ENCODE data around the gene RAPGEF4. TPM values are rescaled to one million over a fixed set of nuclear protein-coding genes. Genes with fewer than 3 reads are reported as not detected.
A peak's percentile ranks its signal among the peaks of the same experiment; 100 is the strongest.
"Not testable (repeated sequence)": the region's sequence is repeated elsewhere in the genome, so short reads cannot be mapped to it uniquely, and the experiment has no call there.

Gene RAPGEF4
- total and polyA plus RNA-seq, 7 donors: 0.23 to 7.6 (median 4.2) TPM

DNA sequence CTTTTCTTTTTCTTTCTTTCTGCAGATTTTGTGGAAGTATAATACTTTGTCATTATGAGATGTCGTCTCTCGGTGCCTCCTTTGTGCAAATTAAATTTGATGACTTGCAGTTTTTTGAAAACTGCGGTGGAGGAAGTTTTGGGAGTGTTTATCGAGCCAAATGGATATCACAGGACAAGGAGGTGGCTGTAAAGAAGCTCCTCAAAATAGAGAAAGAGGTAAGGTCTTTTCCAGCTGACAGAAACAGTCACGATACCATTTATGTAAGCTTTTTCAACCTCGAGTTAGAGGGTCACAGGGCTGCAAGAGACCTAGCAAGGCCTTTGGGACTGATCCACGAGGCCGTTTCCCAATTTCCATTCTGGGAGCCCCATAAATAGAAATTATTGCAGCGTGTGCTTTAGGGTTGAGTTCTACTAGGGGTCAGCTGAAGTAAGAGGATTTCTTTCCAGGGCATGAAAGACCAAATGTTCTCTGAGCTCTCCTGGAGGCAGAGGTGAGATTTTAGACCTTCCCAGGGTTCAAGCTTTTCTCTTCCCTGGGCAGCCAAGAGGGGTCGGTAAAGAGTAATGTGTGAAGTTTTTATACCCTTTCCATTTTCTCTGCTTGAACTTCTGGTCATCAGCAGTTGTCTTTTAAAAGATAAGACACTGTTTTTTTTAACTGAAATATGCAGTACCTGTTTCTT is 355.5 kb downstream of the RAPGEF4 start:
- peaks cover 0 to 11% (median 0%) of the 10 kb centered on the region in 4 donors for H3K36me3 ChIP-seq
- intact Hi-C loops (cut with DNase I): no loop called here
- TF ChIP-seq EP300 (IDR thresholded peaks at IDR 0.05): peak in 2 of 4 donors; percentile 5 to 29
- TF ChIP-seq, protein P1, sequence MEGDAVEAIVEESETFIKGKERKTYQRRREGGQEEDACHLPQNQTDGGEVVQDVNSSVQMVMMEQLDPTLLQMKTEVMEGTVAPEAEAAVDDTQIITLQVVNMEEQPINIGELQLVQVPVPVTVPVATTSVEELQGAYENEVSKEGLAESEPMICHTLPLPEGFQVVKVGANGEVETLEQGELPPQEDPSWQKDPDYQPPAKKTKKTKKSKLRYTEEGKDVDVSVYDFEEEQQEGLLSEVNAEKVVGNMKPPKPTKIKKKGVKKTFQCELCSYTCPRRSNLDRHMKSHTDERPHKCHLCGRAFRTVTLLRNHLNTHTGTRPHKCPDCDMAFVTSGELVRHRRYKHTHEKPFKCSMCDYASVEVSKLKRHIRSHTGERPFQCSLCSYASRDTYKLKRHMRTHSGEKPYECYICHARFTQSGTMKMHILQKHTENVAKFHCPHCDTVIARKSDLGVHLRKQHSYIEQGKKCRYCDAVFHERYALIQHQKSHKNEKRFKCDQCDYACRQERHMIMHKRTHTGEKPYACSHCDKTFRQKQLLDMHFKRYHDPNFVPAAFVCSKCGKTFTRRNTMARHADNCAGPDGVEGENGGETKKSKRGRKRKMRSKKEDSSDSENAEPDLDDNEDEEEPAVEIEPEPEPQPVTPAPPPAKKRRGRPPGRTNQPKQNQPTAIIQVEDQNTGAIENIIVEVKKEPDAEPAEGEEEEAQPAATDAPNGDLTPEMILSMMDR (IDR thresholded peaks at IDR 0.05): no peak
- peak in 3 of 4 donors; percentile 4 to 37 (median 30) for TF ChIP-seq POLR2AphosphoS5 (IDR thresholded peaks at IDR 0.05)
- TF ChIP-seq POLR2A (IDR thresholded peaks at IDR 0.05): no peak
- 86 to 90% methylated on average over 10 of the region's 10 CpGs for WGBS, 2 donors
- H3K9me3 ChIP-seq: no peaks in the 10 kb centered on the region
- no peaks in the 10 kb centered on the region for H3K27me3 ChIP-seq
- H3K4me1 ChIP-seq: peaks cover 0 to 90% (median 72%) of the 10 kb centered on the region in 4 donors
- peak overlapping the region; percentile 77 to 87 (median 83) for H3K27ac ChIP-seq
- DNase-seq: peak; percentile 84
- H3K4me3 ChIP-seq: peak overlapping the region in 2 of 4 donors; percentile 16 to 19

DNA sequence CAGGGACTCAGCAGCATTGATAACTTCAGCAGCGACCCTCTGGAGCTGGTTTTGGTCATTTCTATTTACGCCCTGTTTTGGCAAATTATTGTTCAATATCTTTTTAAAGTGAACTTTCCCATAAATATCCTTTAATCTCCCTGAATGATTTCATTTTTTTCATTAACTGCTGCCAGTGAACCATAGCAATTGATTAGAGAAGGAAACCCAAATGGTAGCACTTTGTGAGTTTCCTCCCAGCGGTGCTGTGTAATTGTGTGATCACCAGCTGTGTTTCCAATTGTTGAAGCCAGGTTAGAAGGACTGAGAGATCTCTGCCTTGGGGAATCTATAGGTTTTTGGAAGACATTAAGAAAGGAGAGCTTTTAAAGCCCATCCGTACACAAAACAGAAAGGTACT is 356.3 kb downstream of the RAPGEF4 start:
- 95 to 97% methylated on average over 4 of the region's 4 CpGs for WGBS, 2 donors
- H3K4me1 ChIP-seq: peaks cover 0 to 86% (median 68%) of the 10 kb centered on the region in 4 donors
- TF ChIP-seq EP300 (IDR thresholded peaks at IDR 0.05) (no peak), POLR2AphosphoS5 (IDR thresholded peaks at IDR 0.05) (no peak)
- intact Hi-C loops (cut with DNase I): no loop called here
- H3K27ac ChIP-seq: peak overlapping the region; percentile 77 to 87 (median 83)
- H3K4me3 ChIP-seq: no peak overlapping the region
- no peak for DNase-seq
- no peaks in the 10 kb centered on the region for H3K9me3 ChIP-seq
- no peaks in the 10 kb centered on the region for H3K27me3 ChIP-seq
- peaks cover 0 to 17% (median 0%) of the 10 kb centered on the region in 4 donors for H3K36me3 ChIP-seq

DNA sequence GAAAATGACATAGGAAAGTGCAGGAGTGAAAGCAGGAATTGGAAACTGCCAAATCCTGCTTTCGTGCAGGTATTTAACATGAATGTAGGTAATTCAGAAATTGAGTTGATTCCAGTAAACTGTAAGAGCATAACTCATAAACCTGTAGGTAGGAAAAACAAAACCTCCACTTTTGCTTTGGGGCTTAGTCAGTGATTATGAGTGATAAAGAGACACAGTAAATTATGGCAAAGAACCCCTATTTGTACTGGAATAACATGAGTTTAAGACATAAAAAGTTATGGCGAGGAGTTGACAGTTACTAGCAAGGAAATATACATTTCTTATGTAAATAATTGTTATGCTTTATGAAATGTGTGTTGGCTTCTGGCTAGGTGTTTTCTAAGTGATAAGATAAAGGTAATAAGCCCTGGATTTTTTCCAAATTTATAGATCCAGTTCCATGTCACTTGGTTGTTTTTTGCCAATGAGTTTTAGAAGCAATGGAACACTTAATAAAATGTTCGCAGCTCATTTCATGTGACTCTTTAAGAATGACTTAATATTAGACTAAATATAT is 357.3 kb downstream of the RAPGEF4 start:
- peaks cover 0 to 78% (median 62%) of the 10 kb centered on the region in 4 donors for H3K4me1 ChIP-seq
- peak overlapping the region; percentile 77 to 87 (median 83) for H3K27ac ChIP-seq
- no peak overlapping the region for H3K4me3 ChIP-seq
- no peak for TF ChIP-seq EP300 (IDR thresholded peaks at IDR 0.05)
- TF ChIP-seq, protein P1 (IDR thresholded peaks at IDR 0.05): no peak
- no peak for TF ChIP-seq POLR2A (IDR thresholded peaks at IDR 0.05)
- TF ChIP-seq POLR2AphosphoS5 (IDR thresholded peaks at IDR 0.05): no peak
- intact Hi-C loops (cut with DNase I): no loop called here
- no peak for DNase-seq
- H3K36me3 ChIP-seq: peaks cover 0 to 21% (median 0%) of the 10 kb centered on the region in 4 donors
- H3K9me3 ChIP-seq: no peaks in the 10 kb centered on the region
- H3K27me3 ChIP-seq: no peaks in the 10 kb centered on the region
- WGBS, 2 donors: 24 to 70% methylated on average over 3 of the region's 3 CpGs

DNA sequence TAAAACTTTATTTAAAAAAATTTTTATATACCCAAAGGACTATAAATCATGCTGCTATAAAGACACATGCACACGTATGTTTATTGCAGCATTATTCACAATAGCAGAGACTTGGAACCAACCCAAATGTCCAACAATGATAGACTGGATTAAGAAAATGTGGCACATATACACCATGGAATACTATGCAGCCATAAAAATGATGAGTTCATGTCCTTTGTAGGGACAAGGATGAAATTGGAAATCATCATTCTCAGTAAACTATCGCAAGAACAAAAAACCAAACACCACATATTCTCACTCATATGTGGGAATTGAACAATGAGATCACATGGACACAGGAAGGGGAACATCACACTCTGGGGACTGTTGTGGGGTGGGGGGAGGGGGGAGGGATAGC is 358.0 kb downstream of the RAPGEF4 start:
- H3K4me1 ChIP-seq: peaks cover 0 to 71% (median 58%) of the 10 kb centered on the region in 4 donors
- intact Hi-C loops (cut with DNase I); H3K27me3 ChIP-seq; H3K4me3 ChIP-seq; H3K9me3 ChIP-seq; DNase-seq: not testable (repeated sequence)
- H3K27ac ChIP-seq: peak overlapping the region in 3 of 4 donors; percentile 77 to 87 (median 84)
- 60 to 80% methylated on average over 2 of the region's 2 CpGs for WGBS, 2 donors
- H3K36me3 ChIP-seq: peaks cover 0 to 21% (median 0%) of the 10 kb centered on the region in 4 donors

DNA sequence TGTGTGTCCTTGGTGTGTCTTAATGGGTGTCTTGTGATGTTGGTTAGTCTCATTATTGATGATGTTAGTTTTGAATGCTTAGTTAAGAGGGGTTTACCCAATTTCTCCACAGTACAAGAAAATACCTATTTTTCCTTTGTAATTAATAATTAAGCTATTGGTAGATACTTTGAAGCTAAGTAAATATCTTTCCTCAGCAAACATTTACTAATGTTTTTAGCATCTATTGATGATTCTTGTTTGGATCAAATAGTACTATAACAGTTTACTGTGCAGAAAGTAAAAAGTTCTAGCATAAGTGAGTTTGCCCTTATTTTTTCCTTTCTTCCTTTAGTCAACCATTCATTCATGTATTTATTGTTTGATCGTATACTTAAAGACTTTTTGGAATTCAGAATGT is 359.1 kb downstream of the RAPGEF4 start:
- peaks cover 0 to 62% (median 48%) of the 10 kb centered on the region in 4 donors for H3K4me1 ChIP-seq

More for the DNA sequence above, 359.1 kb downstream of the RAPGEF4 start:
- intact Hi-C loops (cut with DNase I): no loop called here
- TF ChIP-seq EP300 (IDR thresholded peaks at IDR 0.05) (no peak), POLR2A (IDR thresholded peaks at IDR 0.05) (no peak), POLR2AphosphoS5 (IDR thresholded peaks at IDR 0.05) (no peak)
- TF ChIP-seq, protein P1 (IDR thresholded peaks at IDR 0.05): no peak
- H3K4me3 ChIP-seq: no peak overlapping the region
- no peaks in the 10 kb centered on the region for H3K9me3 ChIP-seq
- peak overlapping the region in 3 of 4 donors; percentile 19 to 39 (median 36) for H3K27ac ChIP-seq
- peaks cover 0 to 21% (median 0%) of the 10 kb centered on the region in 4 donors for H3K36me3 ChIP-seq
- 87 to 98% methylated on average over 1 of the region's 1 CpG for WGBS, 2 donors
- no peaks in the 10 kb centered on the region for H3K27me3 ChIP-seq
- no peak for DNase-seq

Measured in sigmoid colon (tissue), 7 donors.